ENCODE measurements around the gene DOCK7.

- no peak for TF ChIP-seq CTCF (conservative IDR thresholded peaks at IDR 0.05; ENCODE audit: low read length)
- TF ChIP-seq EZH2phosphoT487 (IDR thresholded peaks at IDR 0.05; ENCODE audit: borderline replicate concordance): no peak
Measured at GRCh38 chr1:62426237-62426636, 261.9 kb downstream of the DOCK7 start.
